Measurements from ENCODE around the gene ARID1B. TPM values are rescaled to one million over a fixed set of nuclear protein-coding genes. Genes with fewer than 3 reads are reported as not detected.

The ARID1B gene
- total RNA-seq, 1 donor from 2014 or later = 248 TPM

- no peaks in the 10 kb centered on the region for H3K9me3 Mint-ChIP-seq
- CTCF ChIA-PET = no interaction called here
- peaks cover 88% of the 10 kb centered on the region for H3K4me1 Mint-ChIP-seq
- H3K36me3 Mint-ChIP-seq (ENCODE audit: low read depth) = no peaks in the 10 kb centered on the region
- H3K27me3 Mint-ChIP-seq = no peaks in the 10 kb centered on the region
- ATAC-seq (ENCODE audit: low read depth) (peak; percentile 90), DNase-seq (peak; percentile 41)
- intact Hi-C loops (cut with micrococcal nuclease) = loop anchor here (1.0 kb wide), 2 partner anchors 13 to 31 kb away; no protein-coding TSS in a partner anchor
- POLR2A ChIA-PET = interaction anchor here (1.0 to 1.7 kb wide), 5 partner anchors 10 to 180 kb away, joined by 3 to 7 read pairs (median 3); no protein-coding TSS in a partner anchor
- H3K4me3 Mint-ChIP-seq = peak overlapping the region; percentile 57
- TF ChIP-seq CTCF (IDR thresholded peaks at IDR 0.05) = no peak
- peak overlapping the region; percentile 73 for H3K27ac Mint-ChIP-seq
Measured at GRCh38 chr6:156988276-156989158, 211.3 kb downstream of the ARID1B start.

- CTCF ChIA-PET = no interaction called here
- H3K9me3 Mint-ChIP-seq = no peaks in the 10 kb centered on the region
- intact Hi-C loops (cut with micrococcal nuclease) = no loop called here
- peak overlapping the region; percentile 73 for H3K27ac Mint-ChIP-seq
- no peaks in the 10 kb centered on the region for H3K27me3 Mint-ChIP-seq
- DNase-seq (no peak), ATAC-seq (ENCODE audit: low read depth) (no peak)
- POLR2A ChIA-PET = interaction anchor here (1.0 to 1.7 kb wide), 4 partner anchors 10 to 181 kb away, joined by 3 to 7 read pairs (median 4); no protein-coding TSS in a partner anchor
- peaks cover 85% of the 10 kb centered on the region for H3K4me1 Mint-ChIP-seq
- TF ChIP-seq CTCF (IDR thresholded peaks at IDR 0.05) = no peak
- peak overlapping the region; percentile 57 for H3K4me3 Mint-ChIP-seq
- H3K36me3 Mint-ChIP-seq (ENCODE audit: low read depth) = no peaks in the 10 kb centered on the region
Measured at GRCh38 chr6:156989159-156989806, 212.1 kb downstream of the ARID1B start.

GRCh38 chr6:156992020-156992804 lies 215.0 kb downstream of the ARID1B start:
- no peak for DNase-seq
- POLR2A ChIA-PET = no interaction called here
- no peak for ATAC-seq (ENCODE audit: low read depth)
- no peaks in the 10 kb centered on the region for H3K27me3 Mint-ChIP-seq
- no peaks in the 10 kb centered on the region for H3K36me3 Mint-ChIP-seq (ENCODE audit: low read depth)
- no peak overlapping the region for H3K4me3 Mint-ChIP-seq
- no peak for TF ChIP-seq CTCF (IDR thresholded peaks at IDR 0.05)
- H3K4me1 Mint-ChIP-seq = peaks cover 82% of the 10 kb centered on the region
- H3K9me3 Mint-ChIP-seq = no peaks in the 10 kb centered on the region
- H3K27ac Mint-ChIP-seq = no peak overlapping the region
- CTCF ChIA-PET = no interaction called here
- intact Hi-C loops (cut with micrococcal nuclease) = no loop called here

- POLR2A ChIA-PET = interaction anchor here (0.7 kb wide), 1 partner anchor 37 kb away, joined by 4 read pairs; no protein-coding TSS in a partner anchor
- H3K27ac Mint-ChIP-seq = no peak overlapping the region
- no peak for TF ChIP-seq CTCF (IDR thresholded peaks at IDR 0.05)
- intact Hi-C loops (cut with micrococcal nuclease) = no loop called here
- CTCF ChIA-PET = no interaction called here
- H3K4me3 Mint-ChIP-seq = no peak overlapping the region
- H3K9me3 Mint-ChIP-seq = no peaks in the 10 kb centered on the region
- ATAC-seq (ENCODE audit: low read depth) (no peak), DNase-seq (no peak)
- peaks cover 2% of the 10 kb centered on the region for H3K36me3 Mint-ChIP-seq (ENCODE audit: low read depth)
- no peaks in the 10 kb centered on the region for H3K27me3 Mint-ChIP-seq
- H3K4me1 Mint-ChIP-seq = peaks cover 70% of the 10 kb centered on the region
Measured at GRCh38 chr6:156993713-156994112, 216.5 kb downstream of the ARID1B start.
